Astrocyte (in vitro differentiated cells and primary cell): ENCODE results near the gene KXD1. TPM values are rescaled to one million over a fixed set of nuclear protein-coding genes. Genes with fewer than 3 reads are reported as not detected.

Experiments used
- DNase-seq: peaks from one replicate; pipeline ENCODE4 v3.0.0-alpha.2; 2010; ENCODE audit warnings: low read depth
- FAIRE-seq: peaks from 2 replicates; lab custom pipeline; 2011; peaks lifted over from hg19 to GRCh38; lab: Jason Lieb, UNC
- H2AFZ ChIP-seq: 2 replicates; pipeline ENCODE4 v1.6.0; 2012; ENCODE audit warnings: low read depth, low read length, inconsistent platforms
- H3K27ac ChIP-seq: 2 replicates; pipeline ENCODE4 v1.5.1; 2011; ENCODE audit warnings: low read depth, low read length, inconsistent platforms
- H3K27me3 ChIP-seq: 2 replicates; pipeline ENCODE4 v1.6.0; 2011; ENCODE audit warnings: low read length, inconsistent platforms; ENCODE audit not compliant: insufficient read depth
- H3K36me3 ChIP-seq: 2 replicates; pipeline ENCODE4 v1.5.1; 2011; ENCODE audit warnings: low read length, inconsistent platforms; ENCODE audit not compliant: insufficient read depth
- H3K4me1 ChIP-seq: 2 replicates; pipeline ENCODE4 v1.5.1; 2011; ENCODE audit warnings: low read length, inconsistent platforms; ENCODE audit not compliant: insufficient read depth
- H3K4me2 ChIP-seq: 2 replicates; pipeline ENCODE4 v1.6.0; 2012; ENCODE audit warnings: low read length, inconsistent platforms
- H3K4me3 ChIP-seq: 2 replicates; pipeline ENCODE4 v1.5.1; 2011; ENCODE audit warnings: low read depth, mild to moderate bottlenecking, low read length, inconsistent platforms; ENCODE audit not compliant: insufficient read depth
- H3K79me2 ChIP-seq: 2 replicates; pipeline ENCODE4 v1.6.0; 2012; ENCODE audit warnings: mild to moderate bottlenecking, low read length, inconsistent platforms; ENCODE audit not compliant: insufficient read depth
- H3K9ac ChIP-seq: 2 replicates; pipeline ENCODE4 v1.6.0; 2012; ENCODE audit warnings: mild to moderate bottlenecking, low read length, inconsistent platforms
- H3K9me3 ChIP-seq: 2 replicates; pipeline ENCODE4 v1.5.1; 2012; ENCODE audit warnings: low read depth, mild to moderate bottlenecking, low read length, inconsistent platforms; ENCODE audit not compliant: insufficient read depth
- H4K20me1 ChIP-seq: 2 replicates; pipeline ENCODE4 v1.6.0; 2012; ENCODE audit warnings: low read length, inconsistent platforms; ENCODE audit not compliant: insufficient read depth
- H3K27ac Mint-ChIP-seq: one replicate; pipeline ENCODE4 v1.8.0; 2021; ENCODE audit warnings: mild to moderate bottlenecking, mixed read lengths; ENCODE audit not compliant: unreplicated experiment
- H3K27me3 Mint-ChIP-seq: one replicate; pipeline ENCODE4 v1.8.0; 2021; ENCODE audit warnings: low read depth, mixed read lengths; ENCODE audit not compliant: unreplicated experiment
- H3K36me3 Mint-ChIP-seq: one replicate; pipeline ENCODE4 v1.8.0; 2021; ENCODE audit warnings: low read depth, mixed read lengths; ENCODE audit not compliant: unreplicated experiment
- H3K4me1 Mint-ChIP-seq: one replicate; pipeline ENCODE4 v1.8.0; 2021; ENCODE audit warnings: low read depth, mixed read lengths; ENCODE audit not compliant: unreplicated experiment
- H3K4me3 Mint-ChIP-seq: one replicate; pipeline ENCODE4 v1.8.0; 2021; ENCODE audit warnings: mild to moderate bottlenecking, moderate library complexity, mixed read lengths; ENCODE audit not compliant: unreplicated experiment
- H3K9me3 Mint-ChIP-seq: one replicate; pipeline ENCODE4 v1.8.0; 2021; ENCODE audit warnings: mild to moderate bottlenecking, mixed read lengths; ENCODE audit not compliant: unreplicated experiment
- CTCF ChIP-seq: IDR thresholded peaks from 2 replicates; pipeline ENCODE4 v1.5.1; 2011; ENCODE audit warnings: low read depth, mild to moderate bottlenecking, inconsistent platforms, low read length, moderate library complexity; ENCODE audit not compliant: insufficient read depth
- EZH2 ChIP-seq: IDR thresholded peaks from 2 replicates; pipeline ENCODE4 v1.6.1; 2012; ENCODE audit warnings: mild to moderate bottlenecking, low read length, inconsistent platforms; ENCODE audit not compliant: insufficient read depth
- total RNA-seq: library from RNA; stranded (reverse); gene quantifications from 2 replicates; pipeline ENCODE4 v1.2.1, GENCODE V29; 2021

The KXD1 gene
- total RNA-seq, 1 donor from 2014 or later = 80.2 TPM

- peaks cover 10% of the 10 kb centered on the region for H3K4me1 Mint-ChIP-seq
- TF ChIP-seq EZH2 = no peak
- TF ChIP-seq CTCF = peak; percentile 61
- H3K36me3 ChIP-seq = no peaks in the 10 kb centered on the region
- peaks cover 2% of the 10 kb centered on the region for H3K36me3 Mint-ChIP-seq
- peaks cover 65% of the 10 kb centered on the region for H3K79me2 ChIP-seq
- peak overlapping the region; percentile 97 for H3K4me3 Mint-ChIP-seq
- peak overlapping the region; percentile 99 for H3K4me2 ChIP-seq
- no peaks in the 10 kb centered on the region for H3K9me3 Mint-ChIP-seq
- no peaks in the 10 kb centered on the region for H3K27me3 Mint-ChIP-seq
- no peaks in the 10 kb centered on the region for H3K27me3 ChIP-seq
- H3K4me1 ChIP-seq = peaks cover 21% of the 10 kb centered on the region
- H3K9ac ChIP-seq = peak overlapping the region; percentile 100
- H3K4me3 ChIP-seq = peak overlapping the region; percentile 93
- H3K9me3 ChIP-seq = no peaks in the 10 kb centered on the region
- peak overlapping the region; percentile 53 for H2AFZ ChIP-seq
- FAIRE-seq (no peak), DNase-seq (peak; percentile 82)
- peak overlapping the region; percentile 99 for H3K27ac ChIP-seq
- H4K20me1 ChIP-seq = peaks cover 53% of the 10 kb centered on the region
- peak overlapping the region; percentile 98 for H3K27ac Mint-ChIP-seq
Observed at GRCh38 chr19:18519962-18520847, 37.5 kb upstream of the KXD1 start.

DNA sequence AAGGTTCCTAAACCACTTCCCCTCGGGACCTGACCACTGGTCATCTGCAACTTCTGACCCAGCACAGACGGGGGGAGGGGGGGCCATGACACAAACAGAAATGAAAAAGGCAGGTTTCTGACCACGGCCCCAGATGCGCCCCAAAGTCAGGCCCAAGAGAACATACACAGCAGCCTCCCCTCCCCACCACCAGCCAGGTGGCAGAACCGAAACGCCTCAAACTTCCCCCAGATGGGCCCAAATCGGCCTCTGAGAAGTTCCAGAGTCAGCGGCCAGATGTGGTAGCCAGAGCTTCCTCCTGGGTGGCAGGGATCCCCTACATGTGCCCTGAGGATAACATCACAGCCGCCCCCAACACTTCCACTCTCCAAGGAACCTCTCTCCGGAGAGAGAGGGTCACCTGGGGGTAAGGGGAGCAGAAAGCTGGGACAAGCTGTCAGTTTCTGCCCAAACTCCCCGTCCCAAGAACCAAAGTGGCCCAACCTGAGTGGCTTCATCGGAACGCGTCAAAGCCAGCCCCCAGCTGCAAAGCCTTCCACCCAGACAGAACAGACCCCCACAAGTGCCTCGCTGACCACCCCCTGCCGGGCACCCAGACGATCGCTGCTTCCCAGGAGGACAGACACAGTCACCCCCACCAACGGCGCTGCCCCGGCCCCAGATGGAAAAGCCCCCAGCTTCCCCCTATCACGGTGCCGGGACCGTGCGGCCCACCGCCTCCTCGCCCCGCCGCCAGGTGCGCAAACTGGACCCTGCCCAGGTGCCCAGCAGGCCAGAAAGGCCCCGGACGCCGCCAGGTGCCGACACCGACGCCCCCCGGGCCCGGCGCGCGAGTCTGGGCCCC lies 36.6 kb upstream of the KXD1 start:
- no peak overlapping the region for H2AFZ ChIP-seq
- no peak for DNase-seq
- no peak for FAIRE-seq

More for the DNA sequence above, 36.6 kb upstream of the KXD1 start:
- Histone ChIP-seq H3K4me3 (peak overlapping the region; percentile 93), H3K4me1 (peaks cover 14% of the 10 kb centered on the region), H3K36me3 (no peaks in the 10 kb centered on the region), H3K27me3 (no peaks in the 10 kb centered on the region), H3K9me3 (no peaks in the 10 kb centered on the region), H3K4me2 (peak overlapping the region; percentile 99), H3K27ac (peak overlapping the region; percentile 99), H4K20me1 (peaks cover 44% of the 10 kb centered on the region), H3K79me2 (peaks cover 56% of the 10 kb centered on the region), H3K9ac (peak overlapping the region; percentile 100)
- no peak for TF ChIP-seq CTCF
- no peak for TF ChIP-seq EZH2
- H3K27me3 Mint-ChIP-seq = no peaks in the 10 kb centered on the region
- peaks cover 6% of the 10 kb centered on the region for H3K4me1 Mint-ChIP-seq
- peaks cover 2% of the 10 kb centered on the region for H3K36me3 Mint-ChIP-seq
- H3K9me3 Mint-ChIP-seq = no peaks in the 10 kb centered on the region
- peak overlapping the region; percentile 98 for H3K27ac Mint-ChIP-seq
- peak overlapping the region; percentile 97 for H3K4me3 Mint-ChIP-seq
